CD4-positive, alpha-beta memory T cell (primary cell): ENCODE measurements around the gene PALLD. TPM values are rescaled to one million over a fixed set of nuclear protein-coding genes. Genes with fewer than 3 reads are reported as not detected.
A peak's percentile ranks its signal among the peaks of the same experiment; 100 is the strongest.

Experiments
- CTCF ChIA-PET: fragments of 350-600 bp; sonication (Branson Sonifier 250); formaldehyde crosslinking; loops from one replicate; lab custom pipeline; 2021; ENCODE audit warnings: inconsistent platforms; ENCODE audit not compliant: partially characterized antibody; lab: Charles Lee
- POLR2A ChIA-PET: fragments of 350-600 bp; sonication (Branson Sonifier 250); formaldehyde crosslinking; loops from one replicate; lab custom pipeline; 2021; ENCODE audit not compliant: partially characterized antibody; lab: Charles Lee
- DNase-seq, 5 donors: peaks; one replicate each; pipeline versions ENCODE4 v3.0.0 to v3.0.0-alpha.2; 2020 to 2022; ENCODE audit warnings: mixed read lengths in 1 of 5
- H3K27ac ChIP-seq: one replicate; pipeline ENCODE4 v1.7.0; 2013; ENCODE audit warnings: low read depth, low read length
- H3K27me3 ChIP-seq: 2 replicates; pipeline ENCODE4 v1.7.0; 2013; ENCODE audit warnings: mild to moderate bottlenecking, low read length, moderate library complexity; ENCODE audit not compliant: insufficient read depth
- H3K36me3 ChIP-seq: 2 replicates; pipeline ENCODE4 v1.7.0; 2013; ENCODE audit warnings: mild to moderate bottlenecking, low read length, moderate library complexity; ENCODE audit not compliant: insufficient read depth
- H3K4me1 ChIP-seq: 2 replicates; pipeline ENCODE4 v1.7.0; 2013; ENCODE audit warnings: mild to moderate bottlenecking, low read length, moderate library complexity; ENCODE audit not compliant: insufficient read depth
- H3K4me3 ChIP-seq, 2 donors: one replicate each; pipeline ENCODE4 v1.7.0; 2013; ENCODE audit warnings: low read length in 2 of 2, mild to moderate bottlenecking in 1 of 2
- H3K9me3 ChIP-seq, 2 donors: one replicate each; pipeline ENCODE4 v1.7.0; 2013; ENCODE audit warnings: low read length in 2 of 2, control low read depth in 1 of 2; ENCODE audit not compliant: control insufficient read depth in 1 of 2
- H3K27ac Mint-ChIP-seq, 7 donors: one replicate each; pipeline ENCODE4 v1.8.0; 2020 to 2021; ENCODE audit warnings: mixed read lengths in 7 of 7, mild to moderate bottlenecking in 6 of 7, inconsistent platforms in 3 of 7, moderate library complexity in 3 of 7
- H3K27me3 Mint-ChIP-seq, 2 donors: one replicate each; pipeline ENCODE4 v1.8.0; 2020 to 2021; ENCODE audit warnings: mixed read lengths in 2 of 2
- H3K36me3 Mint-ChIP-seq, 2 donors: one replicate each; pipeline ENCODE4 v1.8.0; 2020 to 2021; ENCODE audit warnings: mixed read lengths in 2 of 2, inconsistent platforms in 1 of 2, mild to moderate bottlenecking in 1 of 2
- H3K4me1 Mint-ChIP-seq, 4 donors: one replicate each; pipeline ENCODE4 v1.8.0; 2020 to 2021; ENCODE audit warnings: mixed read lengths in 4 of 4, mild to moderate bottlenecking in 1 of 4
- H3K4me3 Mint-ChIP-seq, 8 donors: one replicate each; pipeline ENCODE4 v1.8.0; 2020 to 2021; ENCODE audit warnings: mixed read lengths in 8 of 8, mild to moderate bottlenecking in 7 of 8, moderate library complexity in 6 of 8, inconsistent platforms in 3 of 8
- H3K9me3 Mint-ChIP-seq, 8 donors: one replicate each; pipeline ENCODE4 v1.8.0; 2020 to 2021; ENCODE audit warnings: mixed read lengths in 8 of 8, mild to moderate bottlenecking in 5 of 8, inconsistent platforms in 3 of 8, moderate library complexity in 1 of 8
- intact Hi-C: fragments of 100-400 bp; cut with micrococcal nuclease; formaldehyde crosslinking; loops from one replicate; pipeline ENCODE4 v1.15.1; 2023
- polyA plus RNA-seq, 2 donors: library from polyadenylated mRNA; unstranded; fragments of 300-500 nt; fragmentation: Illumina TruSeq; gene quantifications; one replicate each; pipeline ENCODE4 v1.2.3, GENCODE V29; 2021
- total RNA-seq, 2 experiments: library from RNA; stranded (reverse); gene quantifications; one replicate each; pipeline ENCODE4 v1.2.3, GENCODE V29; 2021

The PALLD gene
- total and polyA plus RNA-seq, 4 experiments from 2014 or later, result 0.55 to 1.4 (median 1.0) TPM; not detected in 1

DNA sequence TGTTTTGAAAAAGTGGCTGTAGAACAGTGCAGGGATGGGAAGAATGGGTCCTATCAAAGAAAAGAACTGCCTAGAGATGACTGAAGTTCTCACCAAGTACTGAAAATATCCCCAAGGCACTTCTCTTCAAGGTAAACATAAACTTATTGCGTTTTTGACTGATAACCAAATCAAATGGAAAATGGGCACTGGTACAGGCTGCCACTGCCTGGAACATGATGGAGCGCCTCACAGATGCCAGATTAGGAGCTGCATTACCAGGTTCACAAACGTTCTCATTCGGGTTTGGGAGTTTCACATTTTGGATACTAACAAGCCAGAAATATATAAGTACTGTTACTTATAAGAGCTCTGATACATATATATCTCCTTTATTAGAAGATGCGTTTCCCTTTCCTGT, 371.9 kb downstream of the PALLD start:
- no peaks in the 10 kb centered on the region for H3K4me1 Mint-ChIP-seq
- H3K4me3 Mint-ChIP-seq, result no peak overlapping the region
- Histone ChIP-seq H3K9me3 (no peaks in the 10 kb centered on the region), H3K4me1 (no peaks in the 10 kb centered on the region), H3K36me3 (no peaks in the 10 kb centered on the region), H3K27me3 (no peaks in the 10 kb centered on the region), H3K27ac (no peak overlapping the region), H3K4me3 (no peak overlapping the region)
- H3K27me3 Mint-ChIP-seq, result peaks cover 4 to 10% of the 10 kb centered on the region in 2 donors
- POLR2A ChIA-PET, result no interaction called here
- H3K36me3 Mint-ChIP-seq, result no peaks in the 10 kb centered on the region
- CTCF ChIA-PET, result no interaction called here
- intact Hi-C loops, result no loop called here
- no peak overlapping the region for H3K27ac Mint-ChIP-seq
- DNase-seq, result no peak
- H3K9me3 Mint-ChIP-seq, result no peaks in the 10 kb centered on the region

DNA sequence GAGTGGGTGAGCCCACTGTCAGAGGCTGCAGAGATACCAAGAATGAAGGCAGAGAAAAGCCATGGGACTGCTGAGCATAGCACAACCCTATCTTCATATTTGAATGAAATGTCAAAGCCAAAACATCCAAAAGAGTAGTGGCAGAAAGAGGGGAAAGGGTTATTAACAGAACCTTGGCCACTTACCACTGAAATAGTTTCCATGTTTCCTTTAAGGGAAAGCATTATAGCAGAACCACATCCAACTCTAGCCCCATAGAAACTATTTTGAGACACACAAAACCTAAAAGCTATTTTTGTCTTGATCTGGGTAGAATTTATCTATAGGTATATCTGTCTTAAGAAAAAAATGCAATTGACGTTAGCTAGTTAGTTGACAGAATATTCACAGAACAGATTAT, 373.2 kb downstream of the PALLD start:
- Histone ChIP-seq H3K4me3 (no peak overlapping the region), H3K27ac (no peak overlapping the region), H3K27me3 (no peaks in the 10 kb centered on the region), H3K4me1 (no peaks in the 10 kb centered on the region), H3K9me3 (no peaks in the 10 kb centered on the region), H3K36me3 (no peaks in the 10 kb centered on the region)
- H3K4me3 Mint-ChIP-seq, result no peak overlapping the region
- H3K9me3 Mint-ChIP-seq, result no peaks in the 10 kb centered on the region
- CTCF ChIA-PET, result no interaction called here
- DNase-seq, result no peak
- H3K4me1 Mint-ChIP-seq, result no peaks in the 10 kb centered on the region
- H3K36me3 Mint-ChIP-seq, result no peaks in the 10 kb centered on the region
- no peak overlapping the region for H3K27ac Mint-ChIP-seq
- POLR2A ChIA-PET, result no interaction called here
- intact Hi-C loops, result no loop called here
- peaks cover 13 to 18% of the 10 kb centered on the region in 2 donors for H3K27me3 Mint-ChIP-seq

DNA sequence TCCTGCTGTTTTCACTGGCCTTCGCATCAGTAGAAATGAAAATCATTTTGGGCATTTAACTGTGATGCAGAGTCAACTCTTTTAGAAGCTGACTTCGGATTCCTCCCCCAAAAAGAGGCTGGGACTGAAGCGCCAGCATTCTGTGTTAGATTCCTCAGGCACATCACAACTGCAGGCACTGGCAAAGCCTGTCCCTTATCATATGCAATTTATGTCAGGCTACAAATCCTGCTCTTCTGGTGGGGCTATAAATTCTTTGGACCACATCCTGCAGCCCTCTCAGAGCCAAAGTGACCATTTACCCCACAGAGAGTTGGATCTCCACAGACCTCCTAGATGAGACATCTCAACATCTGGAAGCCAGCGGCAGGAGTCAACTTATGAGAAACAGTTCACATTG, 374.8 kb downstream of the PALLD start:
- POLR2A ChIA-PET, result no interaction called here

DNA sequence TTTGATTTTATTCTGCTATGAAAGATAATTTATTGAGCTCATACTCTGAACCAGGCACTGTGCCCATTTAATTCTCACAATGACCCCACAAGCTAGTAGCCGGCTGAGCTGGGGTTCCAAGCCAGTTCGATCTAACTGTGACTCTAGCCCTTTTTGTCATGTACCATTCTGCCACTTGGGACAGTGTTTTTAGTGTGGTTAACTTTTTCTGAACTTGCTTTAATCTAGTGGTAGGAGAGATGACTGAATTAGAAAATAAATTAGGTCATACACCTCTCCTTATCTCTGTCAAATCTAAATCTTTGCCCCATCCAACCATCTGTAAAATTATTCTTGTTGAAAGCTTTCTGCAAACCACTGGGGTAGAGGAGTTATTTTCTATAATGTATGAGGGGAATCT, 377.2 kb downstream of the PALLD start:
- no peaks in the 10 kb centered on the region for H3K4me1 ChIP-seq
- H3K9me3 ChIP-seq, result no peaks in the 10 kb centered on the region
- Mint-ChIP-seq H3K36me3 (no peaks in the 10 kb centered on the region), H3K9me3 (no peaks in the 10 kb centered on the region), H3K4me3 (no peak overlapping the region), H3K4me1 (peaks cover 2 to 9% (median 7%) of the 10 kb centered on the region in 4 donors), H3K27me3 (peaks cover 37 to 46% of the 10 kb centered on the region in 2 donors), H3K27ac (no peak overlapping the region)
- H3K27me3 ChIP-seq, result peaks cover 4% of the 10 kb centered on the region
- ChIA-PET CTCF (no interaction called here), POLR2A (no interaction called here)
- no peak overlapping the region for H3K4me3 ChIP-seq
- intact Hi-C loops, result no loop called here
- no peak overlapping the region for H3K27ac ChIP-seq
- DNase-seq, result no peak
- no peaks in the 10 kb centered on the region for H3K36me3 ChIP-seq

More for the DNA sequence above, 374.8 kb downstream of the PALLD start:
- no peaks in the 10 kb centered on the region for H3K4me1 Mint-ChIP-seq
- Histone ChIP-seq H3K9me3 (no peaks in the 10 kb centered on the region), H3K36me3 (no peaks in the 10 kb centered on the region), H3K4me1 (no peaks in the 10 kb centered on the region), H3K27ac (no peak overlapping the region), H3K4me3 (no peak overlapping the region), H3K27me3 (no peaks in the 10 kb centered on the region)
- no peaks in the 10 kb centered on the region for H3K36me3 Mint-ChIP-seq
- CTCF ChIA-PET, result no interaction called here
- no peaks in the 10 kb centered on the region for H3K9me3 Mint-ChIP-seq
- H3K4me3 Mint-ChIP-seq, result no peak overlapping the region
- H3K27ac Mint-ChIP-seq, result no peak overlapping the region
- intact Hi-C loops, result no loop called here
- peaks cover 23 to 34% of the 10 kb centered on the region in 2 donors for H3K27me3 Mint-ChIP-seq
- no peak for DNase-seq

DNA sequence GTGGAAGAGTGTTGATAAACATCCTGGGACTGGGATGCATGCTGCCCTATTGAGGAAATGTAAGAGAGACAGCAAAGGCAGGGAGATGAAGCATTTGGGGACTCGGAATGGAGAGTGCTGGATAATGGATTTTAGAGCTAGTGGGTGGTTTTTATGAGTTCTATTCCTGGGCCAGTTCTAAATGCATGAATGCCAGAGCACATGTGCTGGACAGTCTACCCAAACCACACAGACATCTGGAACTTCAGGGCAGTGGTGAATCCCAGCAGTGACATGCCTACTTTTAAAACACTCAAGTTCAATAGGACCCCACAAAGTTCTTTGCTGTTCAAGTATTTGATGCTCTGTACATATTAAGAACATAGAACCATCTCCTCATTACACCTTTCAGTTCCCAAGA, 379.3 kb downstream of the PALLD start:
- no peak overlapping the region for H3K4me3 Mint-ChIP-seq
- H3K36me3 ChIP-seq, result no peaks in the 10 kb centered on the region
- peaks cover 8% of the 10 kb centered on the region for H3K27me3 ChIP-seq
- H3K9me3 Mint-ChIP-seq, result peaks cover 0 to 2% (median 0%) of the 10 kb centered on the region in 8 donors
- H3K36me3 Mint-ChIP-seq, result no peaks in the 10 kb centered on the region
- ChIA-PET POLR2A (no interaction called here), CTCF (no interaction called here)
- no peak overlapping the region for H3K27ac Mint-ChIP-seq
- peaks cover 2 to 9% (median 7%) of the 10 kb centered on the region in 4 donors for H3K4me1 Mint-ChIP-seq
- no peaks in the 10 kb centered on the region for H3K4me1 ChIP-seq
- peaks cover 48 to 55% of the 10 kb centered on the region in 2 donors for H3K27me3 Mint-ChIP-seq
- DNase-seq, result no peak
- no peaks in the 10 kb centered on the region for H3K9me3 ChIP-seq
- no peak overlapping the region for H3K27ac ChIP-seq
- no peak overlapping the region for H3K4me3 ChIP-seq
- intact Hi-C loops, result no loop called here

DNA sequence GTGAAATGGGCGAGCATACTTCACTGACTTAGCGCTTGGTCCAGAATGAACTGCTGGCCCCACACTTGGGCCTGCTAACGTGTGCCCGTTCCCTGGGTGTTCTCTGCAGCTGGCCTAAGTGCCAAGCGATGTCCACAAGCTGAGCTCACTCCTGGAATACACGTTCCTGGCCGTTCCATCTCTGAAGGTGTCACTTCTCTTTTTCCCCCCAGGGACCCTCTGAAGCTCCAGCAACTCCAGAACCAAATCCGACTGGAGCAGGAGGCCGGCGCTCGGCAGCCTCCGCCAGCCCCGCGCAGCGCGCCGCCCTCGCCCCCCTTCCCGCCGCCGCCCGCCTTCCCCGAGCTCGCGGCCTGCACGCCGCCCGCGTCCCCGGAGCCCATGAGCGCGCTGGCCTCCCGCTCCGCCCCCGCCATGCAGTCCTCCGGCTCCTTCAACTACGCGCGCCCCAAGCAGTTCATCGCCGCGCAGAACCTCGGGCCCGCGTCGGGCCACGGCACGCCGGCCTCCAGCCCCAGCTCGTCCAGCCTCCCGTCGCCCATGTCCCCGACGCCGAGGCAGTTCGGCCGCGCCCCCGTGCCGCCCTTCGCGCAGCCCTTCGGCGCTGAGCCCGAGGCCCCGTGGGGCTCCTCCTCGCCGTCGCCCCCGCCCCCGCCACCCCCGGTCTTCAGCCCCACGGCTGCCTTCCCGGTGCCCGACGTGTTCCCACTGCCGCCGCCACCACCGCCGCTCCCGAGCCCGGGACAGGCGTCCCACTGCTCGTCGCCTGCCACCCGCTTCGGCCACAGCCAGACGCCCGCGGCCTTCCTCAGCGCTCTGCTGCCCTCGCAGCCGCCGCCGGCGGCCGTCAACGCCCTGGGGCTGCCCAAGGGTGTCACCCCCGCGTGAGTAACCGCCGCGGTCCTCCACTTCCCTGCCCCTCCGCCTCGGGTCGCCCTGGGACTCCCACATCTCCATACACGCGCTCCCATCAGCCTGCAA, 380.9 kb downstream of the PALLD start:
- peaks cover 53 to 59% of the 10 kb centered on the region in 2 donors for H3K27me3 Mint-ChIP-seq
- H3K4me3 Mint-ChIP-seq, result peak overlapping the region; percentile 31 to 91 (median 73)
- intact Hi-C loops, result no loop called here
- Histone ChIP-seq H3K9me3 (no peaks in the 10 kb centered on the region), H3K4me1 (no peaks in the 10 kb centered on the region), H3K27me3 (peaks cover 8% of the 10 kb centered on the region), H3K4me3 (no peak overlapping the region), H3K27ac (no peak overlapping the region), H3K36me3 (no peaks in the 10 kb centered on the region)
- peaks cover 0 to 4% (median 0%) of the 10 kb centered on the region in 8 donors for H3K9me3 Mint-ChIP-seq
- peaks cover 2 to 9% (median 7%) of the 10 kb centered on the region in 4 donors for H3K4me1 Mint-ChIP-seq
- DNase-seq, result peak in 2 of 5 donors; percentile 1 to 3
- no peaks in the 10 kb centered on the region for H3K36me3 Mint-ChIP-seq
- no peak overlapping the region for H3K27ac Mint-ChIP-seq
- ChIA-PET POLR2A (interaction anchor here (0.9 kb wide), 1 partner anchor 743 kb away, joined by 3 read pairs; no protein-coding TSS in a partner anchor), CTCF (no interaction called here)

DNA sequence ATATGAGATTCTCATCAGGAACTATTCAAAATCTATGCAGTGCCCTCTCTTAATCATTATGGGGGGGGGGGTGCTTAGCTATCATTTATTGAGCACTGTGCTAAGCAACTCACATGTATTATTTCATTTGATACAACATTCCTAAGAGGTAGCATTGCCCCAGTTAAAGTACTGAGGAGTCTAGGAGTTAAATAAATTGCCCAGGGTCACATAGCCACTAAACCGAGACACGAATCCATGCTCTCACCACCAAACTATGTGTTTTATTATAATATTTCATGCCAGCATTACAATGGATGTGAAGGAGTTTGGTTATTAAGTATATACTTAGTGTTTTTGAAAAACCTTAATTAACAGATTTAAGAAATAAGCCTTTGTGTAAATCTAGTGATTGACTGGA, 381.8 kb downstream of the PALLD start:
- Histone ChIP-seq H3K27me3 (peaks cover 8% of the 10 kb centered on the region), H3K36me3 (no peaks in the 10 kb centered on the region), H3K4me1 (no peaks in the 10 kb centered on the region), H3K9me3 (no peaks in the 10 kb centered on the region), H3K4me3 (no peak overlapping the region), H3K27ac (no peak overlapping the region)
- POLR2A ChIA-PET, result no interaction called here
- H3K27me3 Mint-ChIP-seq, result peaks cover 52 to 58% of the 10 kb centered on the region in 2 donors
- peaks cover 0 to 4% (median 0%) of the 10 kb centered on the region in 8 donors for H3K9me3 Mint-ChIP-seq
- peak overlapping the region in 7 of 8 donors; percentile 57 to 91 (median 76) for H3K4me3 Mint-ChIP-seq
- DNase-seq, result no peak
- intact Hi-C loops, result no loop called here
- peaks cover 2 to 9% (median 7%) of the 10 kb centered on the region in 4 donors for H3K4me1 Mint-ChIP-seq
- no peaks in the 10 kb centered on the region for H3K36me3 Mint-ChIP-seq
- no peak overlapping the region for H3K27ac Mint-ChIP-seq
- CTCF ChIA-PET, result no interaction called here
